Measurements from ENCODE around the gene HSPG2. TPM values are rescaled to one million over a fixed set of nuclear protein-coding genes. Genes with fewer than 3 reads are reported as not detected.

Gene HSPG2
- total and polyA plus RNA-seq, 9 donors, result 27.3 to 294 (median 92.6) TPM

- peak; percentile 63 to 86 (median 80) for DNase-seq
- H3K4me1 ChIP-seq (ENCODE audit: insufficient read depth), result no peaks in the 10 kb centered on the region
- no peak overlapping the region for H3K27ac ChIP-seq
- H3K36me3 ChIP-seq, result no peaks in the 10 kb centered on the region
- H3K27me3 ChIP-seq, result no peaks in the 10 kb centered on the region
- 42 to 46% (median 45%) methylated on average over 11 of the region's 11 CpGs for WGBS, 3 donors
- no peak for TF ChIP-seq EP300 (IDR thresholded peaks at IDR 0.05)
- TF ChIP-seq CTCF (IDR thresholded peaks at IDR 0.05), result peak; percentile 78 to 87 (median 83)
- no peak overlapping the region for H3K4me3 ChIP-seq
- H3K9me3 ChIP-seq, result no peaks in the 10 kb centered on the region
- intact Hi-C loops (cut with DNase I), result loop anchor here in 2 of 4 donors (10.0 kb wide), 1 partner anchor 99 kb away; no protein-coding TSS in a partner anchor
Observed at GRCh38 chr1:21963477-21964217, 26.5 kb upstream of the HSPG2 start.

GRCh38 chr1:21961799-21962198 lies 24.7 kb upstream of the HSPG2 start:
- no peaks in the 10 kb centered on the region for H3K9me3 ChIP-seq
- no peaks in the 10 kb centered on the region for H3K27me3 ChIP-seq
- DNase-seq, result no peak
- H3K4me1 ChIP-seq (ENCODE audit: insufficient read depth), result no peaks in the 10 kb centered on the region
- WGBS, 3 donors, result 57 to 77% (median 63%) methylated on average over 2 of the region's 2 CpGs
- no peaks in the 10 kb centered on the region for H3K36me3 ChIP-seq
- intact Hi-C loops (cut with DNase I), result loop anchor here in 2 of 4 donors (10.0 kb wide), 1 partner anchor 97 kb away; no protein-coding TSS in a partner anchor
- no peak overlapping the region for H3K4me3 ChIP-seq
- TF ChIP-seq POLR2A (IDR thresholded peaks at IDR 0.05) (no peak), CTCF (IDR thresholded peaks at IDR 0.05) (no peak), EP300 (IDR thresholded peaks at IDR 0.05) (no peak)
- no peak overlapping the region for H3K27ac ChIP-seq

- intact Hi-C loops (cut with DNase I), result loop anchor here in 2 of 4 donors (10.0 kb wide), 1 partner anchor 97 kb away; no protein-coding TSS in a partner anchor
- TF ChIP-seq EP300 (IDR thresholded peaks at IDR 0.05) (no peak), POLR2A (IDR thresholded peaks at IDR 0.05) (no peak), CTCF (IDR thresholded peaks at IDR 0.05) (no peak)
Observed at GRCh38 chr1:21961337-21961736, 24.2 kb upstream of the HSPG2 start.

GRCh38 chr1:21956720-21957552 lies 19.8 kb upstream of the HSPG2 start:
- no peak for TF ChIP-seq POLR2A (IDR thresholded peaks at IDR 0.05)
- TF ChIP-seq EP300 (IDR thresholded peaks at IDR 0.05), result no peak
- no peak for TF ChIP-seq CTCF (IDR thresholded peaks at IDR 0.05)
- 79 to 81% (median 79%) methylated on average over 18 of the region's 18 CpGs for WGBS, 3 donors
- H3K27me3 ChIP-seq, result no peaks in the 10 kb centered on the region
- intact Hi-C loops (cut with DNase I), result no loop called here
- no peaks in the 10 kb centered on the region for H3K36me3 ChIP-seq
- H3K4me1 ChIP-seq (ENCODE audit: insufficient read depth), result peaks cover 3% of the 10 kb centered on the region
- H3K4me3 ChIP-seq, result no peak overlapping the region
- no peak overlapping the region for H3K27ac ChIP-seq
- H3K9me3 ChIP-seq, result no peaks in the 10 kb centered on the region
- peak in 1 of 5 donors; percentile 22 for DNase-seq

More at GRCh38 chr1:21961337-21961736, 24.2 kb upstream of the HSPG2 start:
- no peaks in the 10 kb centered on the region for H3K27me3 ChIP-seq
- H3K4me1 ChIP-seq (ENCODE audit: insufficient read depth), result no peaks in the 10 kb centered on the region
- 44 to 51% (median 45%) methylated on average over 2 of the region's 2 CpGs for WGBS, 3 donors
- H3K27ac ChIP-seq, result no peak overlapping the region
- H3K4me3 ChIP-seq, result no peak overlapping the region
- no peak for DNase-seq
- H3K9me3 ChIP-seq, result no peaks in the 10 kb centered on the region
- H3K36me3 ChIP-seq, result no peaks in the 10 kb centered on the region

Measured in ovary (tissue), 9 donors.